ENCODE measurements around the gene ZNF765.
"Not testable (repeated sequence)": the region's sequence is repeated elsewhere in the genome, so short reads cannot be mapped to it uniquely, and the experiment has no call there.

ZNF765 gene

GRCh38 chr19:53394974-53395839 is at the start of gene ZNF765:
Gene ZNF765, plus strand, starts transcription at chr19:53395149. Its CDS starts 2,867 bp downstream, at chr19:53398016.
- peak; percentile 81 for DNase-seq

- no peak for DNase-seq
Measured at GRCh38 chr19:53355739-53356138, 39.2 kb upstream of the ZNF765 start.

- DNase-seq = no peak
Measured at GRCh38 chr19:53357821-53358581, 36.9 kb upstream of the ZNF765 start.

GRCh38 chr19:53360056-53360455 is 34.9 kb upstream of the ZNF765 start:
- not testable (repeated sequence) for DNase-seq

GRCh38 chr19:53365134-53365898 is 29.6 kb upstream of the ZNF765 start, which contains the start of gene ZNF525:
Gene ZNF525, plus strand, starts transcription at chr19:53365705. Its CDS starts 6,577 bp downstream, at chr19:53372282.
- peak; percentile 82 for DNase-seq

GRCh38 chr19:53365899-53366493 is 29.0 kb upstream of the ZNF765 start:
- DNase-seq = no peak

- DNase-seq = no peak
Measured at GRCh38 chr19:53372196-53372595, 22.8 kb upstream of the ZNF765 start.

GRCh38 chr19:53374288-53374687 is 20.7 kb upstream of the ZNF765 start:
- no peak for DNase-seq

- no peak for DNase-seq
Measured at GRCh38 chr19:53374743-53375142, 20.2 kb upstream of the ZNF765 start.

GRCh38 chr19:53381376-53381775 is 13.6 kb upstream of the ZNF765 start:
- no peak for DNase-seq

- no peak for DNase-seq
Measured at GRCh38 chr19:53388168-53388567, 6.8 kb upstream of the ZNF765 start.

- no peak for DNase-seq
Measured at GRCh38 chr19:53388904-53389303, 6.0 kb upstream of the ZNF765 start.

GRCh38 chr19:53389571-53389970 is 5.4 kb upstream of the ZNF765 start:
- no peak for DNase-seq

GRCh38 chr19:53389978-53390377 is 5.0 kb upstream of the ZNF765 start:
- DNase-seq = no peak

GRCh38 chr19:53394522-53394973 is 401 bp upstream of the ZNF765 start:
- no peak for DNase-seq

GRCh38 chr19:53395840-53396524 is 1.0 kb downstream of the ZNF765 start:
- DNase-seq = not testable (repeated sequence)

GRCh38 chr19:53396525-53396868 is 1.5 kb downstream of the ZNF765 start:
- DNase-seq = no peak

GRCh38 chr19:53397918-53398317 is 3.0 kb downstream of the ZNF765 start:
- not testable (repeated sequence) for DNase-seq

GRCh38 chr19:53409505-53410204 is 14.7 kb downstream of the ZNF765 start:
- DNase-seq = no peak

GRCh38 chr19:53420520-53421315 is 25.8 kb downstream of the ZNF765 start:
- DNase-seq = not testable (repeated sequence)
